ENCODE results near the gene HEXIM2. TPM values are rescaled to one million over a fixed set of nuclear protein-coding genes. Genes with fewer than 3 reads are reported as not detected.

Gene HEXIM2
- total and polyA plus RNA-seq, 8 donors, result 0.92 to 34.4 (median 11.0) TPM

DNA sequence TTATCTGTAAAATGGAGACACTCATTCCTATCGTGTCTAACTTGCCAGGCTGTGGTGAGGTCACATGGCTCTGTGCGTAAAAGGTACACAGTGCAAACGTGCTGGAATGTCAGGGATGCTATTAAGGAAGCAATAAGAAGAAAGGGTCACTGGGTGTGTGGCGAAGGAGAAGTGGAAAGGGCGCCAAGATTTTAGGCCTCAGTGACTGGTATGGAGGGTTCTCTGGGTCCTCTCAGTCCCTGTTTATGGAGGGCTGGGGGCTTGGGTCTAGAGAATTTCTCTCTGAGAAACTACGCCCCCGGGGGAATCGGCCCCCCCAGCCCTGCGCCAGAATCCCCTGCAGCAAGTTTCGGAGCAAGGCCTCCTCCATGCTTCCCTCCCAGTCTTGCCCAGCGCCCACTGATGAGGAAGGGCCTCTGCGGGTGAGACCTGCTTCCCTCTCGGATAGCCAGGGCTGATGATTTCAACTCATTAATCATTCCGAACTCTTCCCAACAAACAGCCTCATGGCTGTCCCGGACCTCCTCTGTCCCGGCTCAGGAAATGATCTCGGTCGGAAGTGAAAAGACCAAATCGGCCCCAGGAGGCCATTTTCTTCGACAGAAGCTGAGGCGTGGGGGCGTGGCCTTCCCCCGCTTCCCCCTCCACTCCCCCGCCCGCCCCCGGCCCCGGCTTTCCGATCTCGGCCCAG is 14.6 kb upstream of the HEXIM2 start:
- intact Hi-C loops (cut with DNase I; ENCODE audit: low total_unique reads), result no loop called here
- H3K4me3 ChIP-seq, result peak overlapping the region; percentile 64 to 92 (median 83)
- no peaks in the 10 kb centered on the region for H3K9me3 ChIP-seq
- H3K27ac ChIP-seq, result peak overlapping the region; percentile 96 to 99 (median 98)
- H3K36me3 ChIP-seq, result no peaks in the 10 kb centered on the region
- DNase-seq, result peak; percentile 71 to 92
- no peaks in the 10 kb centered on the region for H3K27me3 ChIP-seq
- 5 to 7% (median 5%) methylated on average over 25 to 29 of the region's 29 CpGs for WGBS, 5 donors
- peak; percentile 63 to 83 (median 80) for TF ChIP-seq POLR2AphosphoS5 (IDR thresholded peaks at IDR 0.05)
- no peak for TF ChIP-seq POLR2A (IDR thresholded peaks at IDR 0.05)
- peaks cover 46 to 63% (median 54%) of the 10 kb centered on the region in 4 donors for H3K4me1 ChIP-seq

DNA sequence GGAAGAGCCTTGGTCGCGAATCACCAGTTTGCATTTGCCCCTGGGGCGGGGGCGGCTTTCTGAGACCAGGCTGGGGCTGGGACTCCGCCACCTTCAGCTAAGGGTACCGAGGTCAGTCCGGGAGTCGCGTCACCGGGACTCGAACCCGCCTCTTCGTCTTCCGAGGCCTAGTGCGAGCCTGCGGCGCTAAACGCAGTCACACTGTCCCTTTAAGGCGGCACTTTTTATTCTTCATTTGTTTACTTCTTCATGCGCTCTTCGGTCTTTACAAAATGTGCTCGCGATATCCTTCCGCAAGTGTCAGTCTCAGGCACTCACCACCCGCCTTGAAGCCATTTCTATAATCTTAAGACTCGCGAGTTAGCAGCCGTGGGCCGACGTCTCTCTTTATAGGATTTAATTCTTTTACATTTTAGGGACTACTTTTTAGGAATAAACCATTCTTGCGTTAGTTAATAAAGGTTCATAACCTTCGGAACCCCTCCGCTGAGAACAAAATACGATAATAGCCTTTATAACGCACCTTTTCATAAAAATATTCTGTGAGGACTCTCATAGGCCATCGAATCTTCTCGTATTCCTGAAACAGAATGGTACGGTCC is 14.0 kb upstream of the HEXIM2 start:
- DNase-seq, result peak; percentile 74 to 97
- intact Hi-C loops (cut with DNase I; ENCODE audit: low total_unique reads), result no loop called here
- H3K4me1 ChIP-seq, result peaks cover 50 to 70% (median 60%) of the 10 kb centered on the region in 4 donors
- no peaks in the 10 kb centered on the region for H3K27me3 ChIP-seq
- TF ChIP-seq, protein P1, sequence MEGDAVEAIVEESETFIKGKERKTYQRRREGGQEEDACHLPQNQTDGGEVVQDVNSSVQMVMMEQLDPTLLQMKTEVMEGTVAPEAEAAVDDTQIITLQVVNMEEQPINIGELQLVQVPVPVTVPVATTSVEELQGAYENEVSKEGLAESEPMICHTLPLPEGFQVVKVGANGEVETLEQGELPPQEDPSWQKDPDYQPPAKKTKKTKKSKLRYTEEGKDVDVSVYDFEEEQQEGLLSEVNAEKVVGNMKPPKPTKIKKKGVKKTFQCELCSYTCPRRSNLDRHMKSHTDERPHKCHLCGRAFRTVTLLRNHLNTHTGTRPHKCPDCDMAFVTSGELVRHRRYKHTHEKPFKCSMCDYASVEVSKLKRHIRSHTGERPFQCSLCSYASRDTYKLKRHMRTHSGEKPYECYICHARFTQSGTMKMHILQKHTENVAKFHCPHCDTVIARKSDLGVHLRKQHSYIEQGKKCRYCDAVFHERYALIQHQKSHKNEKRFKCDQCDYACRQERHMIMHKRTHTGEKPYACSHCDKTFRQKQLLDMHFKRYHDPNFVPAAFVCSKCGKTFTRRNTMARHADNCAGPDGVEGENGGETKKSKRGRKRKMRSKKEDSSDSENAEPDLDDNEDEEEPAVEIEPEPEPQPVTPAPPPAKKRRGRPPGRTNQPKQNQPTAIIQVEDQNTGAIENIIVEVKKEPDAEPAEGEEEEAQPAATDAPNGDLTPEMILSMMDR (IDR thresholded peaks at IDR 0.05), result peak in 1 of 7 experiments; percentile 17
- TF ChIP-seq EP300 (IDR thresholded peaks at IDR 0.05) (no peak), POLR2AphosphoS5 (IDR thresholded peaks at IDR 0.05) (peak; percentile 67 to 90 (median 81)), POLR2A (IDR thresholded peaks at IDR 0.05) (no peak)
- no peaks in the 10 kb centered on the region for H3K36me3 ChIP-seq
- WGBS, 5 donors, result 0 to 1% (median 0%) methylated on average over 35 to 38 of the region's 38 CpGs
- H3K4me3 ChIP-seq, result peak overlapping the region; percentile 64 to 92 (median 83)
- no peaks in the 10 kb centered on the region for H3K9me3 ChIP-seq
- peak overlapping the region; percentile 96 to 99 (median 98) for H3K27ac ChIP-seq

DNA sequence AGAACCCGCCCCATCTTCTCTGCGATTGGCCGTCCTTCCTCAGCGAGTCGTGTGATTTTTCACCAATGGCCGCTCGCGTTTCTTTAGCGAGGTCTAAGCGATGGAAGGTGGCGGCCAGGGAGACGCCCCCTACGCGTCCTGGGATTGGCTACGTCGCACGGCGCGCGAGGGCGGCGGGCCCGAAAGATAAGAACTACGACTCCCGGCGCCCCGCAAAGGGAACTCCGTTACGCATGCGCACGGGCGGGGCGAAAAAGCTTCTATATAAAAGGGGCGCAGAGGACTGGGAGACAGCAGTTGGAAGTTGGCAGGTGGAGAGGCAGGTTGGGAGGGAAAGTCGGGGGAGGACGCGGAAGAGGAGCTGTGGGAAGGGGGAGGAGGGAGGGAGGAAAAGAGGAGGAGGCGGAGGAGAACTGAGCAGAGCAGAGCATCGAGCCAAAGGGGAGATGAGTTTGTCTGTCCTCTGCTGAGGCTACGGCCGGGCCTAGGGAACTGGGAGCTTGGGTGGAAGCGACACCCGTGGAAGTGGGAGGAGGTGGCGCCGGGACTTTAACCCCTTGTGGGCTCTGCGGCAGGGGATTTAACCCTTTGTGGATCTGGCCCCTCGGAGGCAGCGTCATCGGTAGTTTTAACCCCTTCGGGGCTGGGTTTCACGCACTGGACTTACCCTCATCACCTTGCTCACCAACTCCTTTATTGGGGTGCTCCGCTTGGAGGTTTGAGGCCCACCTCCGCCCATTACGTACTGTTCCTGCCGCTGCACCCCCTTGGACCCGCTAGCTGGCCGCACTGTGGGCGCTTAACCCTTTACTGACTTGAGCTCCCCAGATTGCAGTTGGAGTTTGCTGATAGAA is 13.3 kb upstream of the HEXIM2 start, which contains the start of gene HEXIM1:
HEXIM1 (plus strand) TSS at position 293 of the 854 bp plus-strand sequence. CDS start 716 bp downstream, outside the sequence.
- H3K9me3 ChIP-seq, result no peaks in the 10 kb centered on the region
- peak within 1 kb of the TSS; percentile 82 to 92 (median 83) for H3K4me3 ChIP-seq
- H3K27ac ChIP-seq, result peak within 1 kb of the TSS; percentile 96 to 99 (median 98)
- intact Hi-C loops (cut with DNase I; ENCODE audit: low total_unique reads), result no loop called here
- no peaks in the 10 kb centered on the region for H3K27me3 ChIP-seq
- no peaks in the 10 kb centered on the region for H3K36me3 ChIP-seq
- TF ChIP-seq, protein P1 (IDR thresholded peaks at IDR 0.05), result peak in 1 of 7 experiments; percentile 11
- TF ChIP-seq POLR2A (IDR thresholded peaks at IDR 0.05) (peak in 3 of 4 donors; percentile 100), POLR2AphosphoS5 (IDR thresholded peaks at IDR 0.05) (peak; percentile 99 to 100 (median 99)), EP300 (IDR thresholded peaks at IDR 0.05) (no peak)
- WGBS, 5 donors, result 0% methylated on average over 57 to 58 of the region's 58 CpGs
- peaks cover 47 to 72% (median 58%) of the 10 kb centered on the region in 4 donors for H3K4me1 ChIP-seq
- peak; percentile 99 to 100 for DNase-seq

DNA sequence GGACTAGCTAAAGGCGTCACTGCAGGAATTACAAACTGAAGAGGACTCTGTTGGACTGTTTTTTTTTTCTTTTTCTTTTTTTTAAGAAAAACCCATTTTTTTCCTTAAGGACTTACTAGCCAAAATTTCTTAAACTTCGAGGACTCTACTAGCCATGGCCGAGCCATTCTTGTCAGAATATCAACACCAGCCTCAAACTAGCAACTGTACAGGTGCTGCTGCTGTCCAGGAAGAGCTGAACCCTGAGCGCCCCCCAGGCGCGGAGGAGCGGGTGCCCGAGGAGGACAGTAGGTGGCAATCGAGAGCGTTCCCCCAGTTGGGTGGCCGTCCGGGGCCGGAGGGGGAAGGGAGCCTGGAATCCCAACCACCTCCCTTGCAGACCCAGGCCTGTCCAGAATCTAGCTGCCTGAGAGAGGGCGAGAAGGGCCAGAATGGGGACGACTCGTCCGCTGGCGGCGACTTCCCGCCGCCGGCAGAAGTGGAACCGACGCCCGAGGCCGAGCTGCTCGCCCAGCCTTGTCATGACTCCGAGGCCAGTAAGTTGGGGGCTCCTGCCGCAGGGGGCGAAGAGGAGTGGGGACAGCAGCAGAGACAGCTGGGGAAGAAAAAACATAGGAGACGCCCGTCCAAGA is 12.5 kb upstream of the HEXIM2 start:
- H3K9me3 ChIP-seq, result no peaks in the 10 kb centered on the region
- no peaks in the 10 kb centered on the region for H3K36me3 ChIP-seq
- H3K4me3 ChIP-seq, result peak overlapping the region; percentile 82 to 92 (median 83)
- peak overlapping the region; percentile 89 to 99 (median 97) for H3K27ac ChIP-seq
- H3K4me1 ChIP-seq, result peaks cover 43 to 72% (median 55%) of the 10 kb centered on the region in 4 donors
- peak; percentile 80 to 96 for DNase-seq
- WGBS, 5 donors, result 0 to 1% (median 0%) methylated on average over 17 to 32 of the region's 32 CpGs
- intact Hi-C loops (cut with DNase I; ENCODE audit: low total_unique reads), result no loop called here
- TF ChIP-seq, protein P1 (IDR thresholded peaks at IDR 0.05), result peak in 5 of 7 experiments; percentile 64 to 77 (median 72)
- TF ChIP-seq POLR2AphosphoS5 (IDR thresholded peaks at IDR 0.05), result peak; percentile 55 to 82 (median 63)
- no peak for TF ChIP-seq POLR2A (IDR thresholded peaks at IDR 0.05)
- TF ChIP-seq EP300 (IDR thresholded peaks at IDR 0.05), result no peak
- H3K27me3 ChIP-seq, result no peaks in the 10 kb centered on the region

All from stomach (tissue), 9 donors.